ENCODE results near the gene PLSCR1. TPM values are rescaled to one million over a fixed set of nuclear protein-coding genes. Genes with fewer than 3 reads are reported as not detected.

PLSCR1 gene
- total RNA-seq, 2 donors from 2014 or later: 189 to 250 TPM

DNA sequence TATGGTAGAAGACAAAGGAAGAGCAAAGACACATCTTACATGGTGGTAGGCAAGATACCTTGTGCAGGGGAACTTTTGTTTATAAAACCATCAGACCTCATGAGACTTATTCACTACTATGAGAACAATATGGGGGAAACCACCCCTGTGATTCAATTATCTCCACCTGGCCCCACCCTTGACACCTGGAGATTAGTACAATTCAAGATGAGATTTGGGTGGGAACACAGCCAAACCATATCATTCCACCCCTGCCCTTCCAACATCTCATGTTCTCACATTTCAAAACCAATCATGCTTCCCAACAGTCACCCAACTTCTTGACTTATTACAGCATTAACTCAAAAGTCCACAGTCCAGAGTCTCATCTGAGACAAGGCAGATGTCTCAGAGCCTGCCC lies 21.7 kb upstream of the PLSCR1 start:
- Histone ChIP-seq H3K36me3 (ENCODE audit: control insufficient read depth, insufficient read depth, low read length) (no peaks in the 10 kb centered on the region), H3K27ac (ENCODE audit: low read depth, low read length) (no peak overlapping the region), H3K27me3 (ENCODE audit: control insufficient read depth, insufficient read depth, low read length, poor library complexity, severe bottlenecking) (no peaks in the 10 kb centered on the region), H3K4me3 (ENCODE audit: low read length) (no peak overlapping the region), H3K9ac (ENCODE audit: extremely low read depth, low read length, poor library complexity, severe bottlenecking) (no peak overlapping the region), H3K9me3 (ENCODE audit: control insufficient read depth, low read length) (no peaks in the 10 kb centered on the region), H3K4me1 (ENCODE audit: control insufficient read depth, insufficient read depth, low read length) (no peaks in the 10 kb centered on the region)
- DNase-seq: no peak
- no peak overlapping the region for H3K4me3 Mint-ChIP-seq
- H3K27ac Mint-ChIP-seq: no peak overlapping the region
- H3K27me3 Mint-ChIP-seq (ENCODE audit: insufficient read depth): no peaks in the 10 kb centered on the region
- no peaks in the 10 kb centered on the region for H3K4me1 Mint-ChIP-seq
- TF ChIP-seq, protein P1, sequence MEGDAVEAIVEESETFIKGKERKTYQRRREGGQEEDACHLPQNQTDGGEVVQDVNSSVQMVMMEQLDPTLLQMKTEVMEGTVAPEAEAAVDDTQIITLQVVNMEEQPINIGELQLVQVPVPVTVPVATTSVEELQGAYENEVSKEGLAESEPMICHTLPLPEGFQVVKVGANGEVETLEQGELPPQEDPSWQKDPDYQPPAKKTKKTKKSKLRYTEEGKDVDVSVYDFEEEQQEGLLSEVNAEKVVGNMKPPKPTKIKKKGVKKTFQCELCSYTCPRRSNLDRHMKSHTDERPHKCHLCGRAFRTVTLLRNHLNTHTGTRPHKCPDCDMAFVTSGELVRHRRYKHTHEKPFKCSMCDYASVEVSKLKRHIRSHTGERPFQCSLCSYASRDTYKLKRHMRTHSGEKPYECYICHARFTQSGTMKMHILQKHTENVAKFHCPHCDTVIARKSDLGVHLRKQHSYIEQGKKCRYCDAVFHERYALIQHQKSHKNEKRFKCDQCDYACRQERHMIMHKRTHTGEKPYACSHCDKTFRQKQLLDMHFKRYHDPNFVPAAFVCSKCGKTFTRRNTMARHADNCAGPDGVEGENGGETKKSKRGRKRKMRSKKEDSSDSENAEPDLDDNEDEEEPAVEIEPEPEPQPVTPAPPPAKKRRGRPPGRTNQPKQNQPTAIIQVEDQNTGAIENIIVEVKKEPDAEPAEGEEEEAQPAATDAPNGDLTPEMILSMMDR (conservative IDR thresholded peaks at IDR 0.05): no peak
- peaks cover 5% of the 10 kb centered on the region for H3K36me3 Mint-ChIP-seq (ENCODE audit: low read depth)
- H3K9me3 Mint-ChIP-seq: peaks cover 16% of the 10 kb centered on the region

DNA sequence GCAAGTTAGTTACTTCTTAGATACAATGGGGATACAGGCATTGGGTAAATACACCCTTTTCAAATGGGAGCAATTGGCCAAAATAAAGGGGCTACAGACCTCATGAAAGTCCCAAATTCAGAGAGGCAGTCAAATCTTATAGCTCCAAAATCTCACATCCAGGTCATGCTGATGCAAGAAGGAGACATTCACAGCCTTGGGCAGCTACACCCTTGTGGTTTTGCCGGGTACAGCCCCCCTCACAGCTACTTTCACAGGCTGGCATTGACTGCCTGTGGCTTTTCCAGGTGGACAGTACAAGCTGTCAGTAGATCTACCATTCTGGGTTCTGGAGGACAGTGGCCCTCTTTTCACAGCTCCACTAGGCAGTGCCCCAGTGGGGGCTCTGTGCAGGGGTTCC lies 17.5 kb upstream of the PLSCR1 start:
- Mint-ChIP-seq H3K36me3 (ENCODE audit: low read depth) (peaks cover 5% of the 10 kb centered on the region), H3K4me1 (no peaks in the 10 kb centered on the region), H3K27me3 (ENCODE audit: insufficient read depth) (no peaks in the 10 kb centered on the region), H3K27ac (no peak overlapping the region), H3K4me3 (no peak overlapping the region), H3K9me3 (peaks cover 22% of the 10 kb centered on the region)
- Histone ChIP-seq H3K9me3 (ENCODE audit: control insufficient read depth, low read length) (peaks cover 17% of the 10 kb centered on the region), H3K27me3 (ENCODE audit: control insufficient read depth, insufficient read depth, low read length, poor library complexity, severe bottlenecking) (no peaks in the 10 kb centered on the region), H3K27ac (ENCODE audit: low read depth, low read length) (no peak overlapping the region), H3K9ac (ENCODE audit: extremely low read depth, low read length, poor library complexity, severe bottlenecking) (no peak overlapping the region), H3K4me3 (ENCODE audit: low read length) (no peak overlapping the region), H3K4me1 (ENCODE audit: control insufficient read depth, insufficient read depth, low read length) (no peaks in the 10 kb centered on the region), H3K36me3 (ENCODE audit: control insufficient read depth, insufficient read depth, low read length) (no peaks in the 10 kb centered on the region)
- no peak for DNase-seq
- TF ChIP-seq, protein P1 (conservative IDR thresholded peaks at IDR 0.05): no peak
- WGBS, 2 experiments (ENCODE audit: insufficient coverage in 1 of 2, insufficient read length in 1 of 2): 89 to 93% methylated on average over 1 of the region's 1 CpG

DNA sequence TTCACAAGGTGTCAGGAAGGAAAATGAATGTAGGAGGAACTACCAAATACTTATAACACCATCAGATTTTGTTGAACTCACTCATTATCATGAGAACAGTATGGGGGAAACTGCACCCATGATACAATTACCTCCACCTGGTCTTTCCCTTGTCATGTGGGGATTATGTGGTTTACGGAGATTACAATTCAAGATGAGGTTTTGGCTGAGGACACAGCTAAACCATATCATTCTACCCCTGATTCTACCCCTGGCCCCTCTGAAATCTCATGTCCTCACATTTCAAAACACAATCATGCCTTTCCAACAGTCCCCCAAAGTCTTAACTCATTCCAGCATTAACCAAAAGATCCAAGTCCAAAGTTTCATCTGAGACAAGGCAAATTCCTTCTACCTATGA lies 17.1 kb upstream of the PLSCR1 start:
- TF ChIP-seq, protein P1 (conservative IDR thresholded peaks at IDR 0.05): no peak
- Histone ChIP-seq H3K27ac (ENCODE audit: low read depth, low read length) (no peak overlapping the region), H3K27me3 (ENCODE audit: control insufficient read depth, insufficient read depth, low read length, poor library complexity, severe bottlenecking) (no peaks in the 10 kb centered on the region), H3K9me3 (ENCODE audit: control insufficient read depth, low read length) (peaks cover 19% of the 10 kb centered on the region), H3K4me3 (ENCODE audit: low read length) (no peak overlapping the region), H3K36me3 (ENCODE audit: control insufficient read depth, insufficient read depth, low read length) (no peaks in the 10 kb centered on the region), H3K4me1 (ENCODE audit: control insufficient read depth, insufficient read depth, low read length) (no peaks in the 10 kb centered on the region), H3K9ac (ENCODE audit: extremely low read depth, low read length, poor library complexity, severe bottlenecking) (no peak overlapping the region)
- DNase-seq: no peak
- WGBS, 2 experiments (ENCODE audit: insufficient coverage in 1 of 2, insufficient read length in 1 of 2): 78% methylated on average over 1 of the region's 1 CpG; no CpG with 5 or more reads in 1 of the 2 experiments
- Mint-ChIP-seq H3K9me3 (peaks cover 22% of the 10 kb centered on the region), H3K4me3 (no peak overlapping the region), H3K27me3 (ENCODE audit: insufficient read depth) (no peaks in the 10 kb centered on the region), H3K36me3 (ENCODE audit: low read depth) (peaks cover 5% of the 10 kb centered on the region), H3K4me1 (no peaks in the 10 kb centered on the region), H3K27ac (no peak overlapping the region)

Data from endodermal cell (in vitro differentiated cells).